Activated T-helper 2 cell treated with anti-CD3 and anti-CD28 coated beads, Interferon-gamma antibody, Interleukin-2, Interleukin-4, amounts not matched to agents 10 μg/mL and 5 μg/mL and 100 μg/mL, durations not matched to agents 14 hours and 24 hours and 36 hours (primary cell): ENCODE data around the gene ANKRD11. TPM values are rescaled to one million over a fixed set of nuclear protein-coding genes. Genes with fewer than 3 reads are reported as not detected.

Experiments
- DNase-seq: peaks from one replicate; pipeline ENCODE4 v3.0.0; 2021; ENCODE audit warnings: low spot score
- H3K27ac Mint-ChIP-seq: one replicate; pipeline ENCODE4 v1.8.0; 2021; ENCODE audit warnings: mixed read lengths
- H3K27me3 Mint-ChIP-seq: one replicate; pipeline ENCODE4 v1.8.0; 2021; ENCODE audit warnings: low read depth, mixed read lengths
- H3K36me3 Mint-ChIP-seq: one replicate; pipeline ENCODE4 v1.8.0; 2021; ENCODE audit warnings: low read depth, mixed read lengths
- H3K4me1 Mint-ChIP-seq: one replicate; pipeline ENCODE4 v1.8.0; 2021; ENCODE audit warnings: low read depth, mixed read lengths
- H3K4me3 Mint-ChIP-seq: one replicate; pipeline ENCODE4 v1.8.0; 2021; ENCODE audit warnings: low read depth, mild to moderate bottlenecking, moderate library complexity, mixed read lengths
- H3K9me3 Mint-ChIP-seq: one replicate; pipeline ENCODE4 v1.8.0; 2021; ENCODE audit warnings: mixed read lengths
- intact Hi-C: fragments of 100-400 bp; cut with micrococcal nuclease; formaldehyde crosslinking; loops from one replicate; pipeline ENCODE4 v1.15.1; 2023
- total RNA-seq: library from RNA; stranded (reverse); gene quantifications from 2 replicates; pipeline ENCODE4 v1.2.3, GENCODE V29; 2022

ANKRD11 gene
- total RNA-seq, 1 donor from 2014 or later = 144 TPM

DNA sequence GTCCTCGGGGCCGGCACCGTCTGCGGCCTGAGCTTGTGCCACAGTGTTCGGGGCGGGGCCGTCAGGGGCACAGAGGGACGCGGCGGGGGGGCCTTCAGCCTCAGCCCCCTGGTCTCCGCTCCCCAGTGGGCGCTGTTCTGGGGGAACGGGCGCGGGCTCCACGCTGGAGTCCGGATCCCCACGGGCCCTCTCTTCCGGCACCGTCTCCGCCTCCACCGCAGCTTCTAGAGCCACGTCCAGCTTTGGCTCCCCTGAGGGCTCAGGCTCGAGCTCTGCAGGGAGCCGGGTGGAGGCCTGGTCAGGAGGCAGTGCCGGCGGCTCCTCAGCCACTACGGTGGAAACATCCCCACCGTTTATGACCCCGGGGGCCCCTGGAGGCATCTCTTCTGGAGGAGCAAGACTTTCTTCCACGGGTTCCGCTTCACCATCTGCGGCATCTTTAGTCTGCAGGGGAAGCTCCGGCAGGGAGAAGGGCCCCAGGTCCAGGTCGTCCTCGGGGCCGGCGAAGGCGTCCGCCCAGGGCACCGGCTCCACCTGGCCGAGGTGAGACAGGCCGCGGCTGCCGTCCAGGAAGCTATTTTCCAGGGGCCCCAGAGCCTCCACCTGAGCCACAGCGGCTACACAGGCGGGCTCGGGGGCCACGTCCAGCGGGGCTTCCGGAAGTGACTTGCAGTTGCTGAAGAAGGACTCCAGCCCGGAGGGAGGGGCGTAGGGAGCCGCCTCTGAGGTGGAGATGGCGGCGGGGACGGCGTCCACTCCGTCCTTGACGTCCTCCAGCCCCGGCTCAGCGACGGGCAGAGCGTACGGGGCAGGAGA lies 210.5 kb downstream of the ANKRD11 start:
- Mint-ChIP-seq H3K4me3 (no peak overlapping the region), H3K9me3 (no peaks in the 10 kb centered on the region), H3K27me3 (no peaks in the 10 kb centered on the region), H3K4me1 (no peaks in the 10 kb centered on the region), H3K36me3 (peaks cover 32% of the 10 kb centered on the region), H3K27ac (no peak overlapping the region)
- no peak for DNase-seq
- intact Hi-C loops = no loop called here

DNA sequence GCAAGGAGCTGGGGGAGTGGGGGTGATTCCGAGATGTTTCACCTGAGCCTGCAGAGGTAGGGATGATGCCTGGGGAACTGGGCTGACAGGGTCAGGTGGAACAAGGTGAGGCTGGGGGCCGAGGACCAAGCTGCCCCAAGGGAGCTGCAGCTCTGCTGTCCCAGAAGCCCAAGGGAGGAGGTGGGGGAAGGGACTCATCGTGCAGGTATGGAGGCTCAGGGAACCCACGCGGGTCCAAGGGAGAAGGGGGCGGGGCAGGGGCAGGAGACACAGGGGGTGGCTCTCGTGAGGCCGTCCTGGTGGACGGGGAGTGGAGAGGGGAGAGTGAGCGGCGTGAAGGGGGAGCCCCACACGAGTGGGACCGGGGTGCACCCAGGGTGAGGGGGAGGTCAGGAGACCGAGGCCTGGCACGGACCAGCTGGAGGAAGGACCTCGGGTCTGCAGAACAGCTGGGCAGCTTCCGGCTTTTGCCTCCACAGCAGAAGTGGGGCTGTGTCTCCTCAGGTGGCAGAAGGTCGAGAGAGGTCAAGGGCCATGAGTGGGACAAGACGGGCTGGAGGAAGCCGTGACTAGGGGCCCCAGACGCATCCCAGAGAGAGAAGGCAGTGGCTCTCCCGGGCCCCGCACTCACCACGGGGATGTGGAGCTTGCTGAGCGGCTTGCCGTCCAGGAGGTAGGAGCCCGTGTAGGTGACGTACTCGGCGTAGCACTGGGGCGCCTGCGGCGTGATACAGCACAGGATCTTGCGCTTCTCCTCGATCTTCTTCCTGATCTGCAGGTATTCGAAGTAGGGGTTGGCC lies 211.7 kb downstream of the ANKRD11 start:
- no peak overlapping the region for H3K4me3 Mint-ChIP-seq
- H3K9me3 Mint-ChIP-seq = no peaks in the 10 kb centered on the region
- H3K27ac Mint-ChIP-seq = no peak overlapping the region
- no peaks in the 10 kb centered on the region for H3K4me1 Mint-ChIP-seq
- no peak for DNase-seq
- peaks cover 40% of the 10 kb centered on the region for H3K36me3 Mint-ChIP-seq
- intact Hi-C loops = no loop called here
- H3K27me3 Mint-ChIP-seq = no peaks in the 10 kb centered on the region

DNA sequence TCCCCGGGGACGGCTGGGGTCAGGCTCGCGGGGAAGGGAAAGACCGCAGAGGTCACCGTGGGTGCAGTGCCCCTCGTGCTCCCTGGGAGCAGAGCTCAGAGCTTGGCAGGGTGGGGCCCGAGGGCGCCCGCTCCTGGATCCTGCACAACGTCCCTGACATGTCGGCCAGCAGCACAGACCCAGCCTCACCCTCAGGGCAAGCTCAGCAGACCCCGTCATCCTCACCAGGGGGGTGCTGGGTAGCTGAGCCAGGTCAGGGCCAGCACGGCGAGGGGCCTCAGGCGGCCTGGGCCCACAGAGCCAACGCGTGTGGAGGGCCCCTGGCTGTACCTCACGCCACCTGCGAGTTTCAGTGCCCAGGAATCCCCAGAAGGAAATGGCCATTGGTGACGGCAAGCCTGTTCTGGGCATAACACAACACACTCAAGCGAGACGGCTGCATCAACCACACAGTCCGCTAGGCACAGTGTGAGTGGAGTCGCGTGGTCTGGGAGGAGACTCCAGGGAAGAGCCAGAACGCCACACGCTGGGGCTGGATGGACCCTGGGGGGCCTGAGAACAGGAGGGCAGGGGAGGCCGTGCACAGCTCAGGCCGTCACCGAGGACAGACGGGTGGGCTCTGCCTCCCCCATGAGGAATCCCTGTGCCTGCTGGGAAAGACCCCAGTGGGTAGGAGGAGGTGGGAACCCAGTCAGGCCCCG lies 212.6 kb downstream of the ANKRD11 start:
- Mint-ChIP-seq H3K9me3 (no peaks in the 10 kb centered on the region), H3K4me3 (no peak overlapping the region), H3K27me3 (no peaks in the 10 kb centered on the region), H3K36me3 (peaks cover 49% of the 10 kb centered on the region), H3K4me1 (no peaks in the 10 kb centered on the region), H3K27ac (no peak overlapping the region)
- DNase-seq = no peak
- intact Hi-C loops = no loop called here

DNA sequence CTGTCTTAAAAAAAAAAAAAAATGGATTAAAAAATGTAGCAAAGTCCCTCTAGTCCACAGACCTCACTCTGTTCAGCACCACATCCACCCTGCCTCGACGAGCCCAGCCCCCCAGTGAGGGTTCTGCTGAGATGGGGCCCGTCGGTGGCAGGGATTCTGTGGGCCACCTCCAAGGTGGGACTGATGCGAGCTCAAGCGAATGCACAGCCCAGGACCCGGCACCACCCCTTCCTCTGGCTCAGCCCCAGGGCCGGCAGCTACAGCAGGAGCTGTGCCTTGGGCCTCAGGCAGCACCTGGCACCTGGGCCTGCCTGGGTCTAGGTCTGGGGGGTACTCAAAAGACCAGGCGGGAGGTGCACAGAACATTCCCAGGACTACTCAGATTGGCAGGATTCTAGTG lies 213.3 kb downstream of the ANKRD11 start:
- Mint-ChIP-seq H3K36me3 (peaks cover 56% of the 10 kb centered on the region), H3K27ac (no peak overlapping the region), H3K27me3 (no peaks in the 10 kb centered on the region)

DNA sequence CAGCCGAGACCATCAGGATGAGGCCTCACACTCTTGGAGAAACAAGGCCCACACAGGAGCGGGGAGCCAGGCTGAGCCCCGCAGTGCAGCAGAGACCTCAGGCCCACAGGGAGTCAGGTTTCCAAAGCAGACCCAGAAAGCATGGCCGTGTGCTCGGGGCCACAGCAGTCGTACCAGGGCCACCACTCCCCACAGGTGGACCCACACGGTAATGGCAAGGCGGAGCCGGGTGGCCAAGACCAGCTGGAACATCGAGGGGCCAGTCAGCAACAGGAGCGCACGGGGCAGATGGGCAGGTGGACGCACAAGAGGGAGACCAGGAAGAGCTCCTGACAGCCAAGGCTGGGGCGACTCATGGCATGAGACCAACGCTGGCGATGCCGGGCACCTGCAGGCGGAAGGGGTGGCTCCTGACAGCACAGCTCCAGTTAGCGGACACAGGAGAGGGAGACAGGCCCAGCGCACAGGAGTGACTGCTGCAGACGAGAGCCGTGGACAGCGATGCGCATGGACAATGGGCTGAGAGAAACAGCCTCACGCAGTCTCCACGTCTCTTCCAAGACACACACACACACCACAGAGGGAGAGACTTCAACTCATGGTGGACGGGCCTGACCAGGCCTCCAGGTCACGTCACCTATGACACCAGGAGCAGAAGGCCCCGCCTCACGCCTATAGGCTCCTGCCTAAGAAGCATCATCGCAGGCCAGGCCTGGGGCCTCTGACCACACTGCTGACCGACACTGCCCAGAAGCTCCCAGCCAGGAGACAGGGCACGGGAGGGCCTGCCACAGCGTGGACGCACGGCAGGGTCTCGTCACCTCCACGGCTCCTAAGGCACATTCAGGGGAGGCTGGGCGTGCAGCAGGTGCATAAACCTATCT lies 214.3 kb downstream of the ANKRD11 start:
- Mint-ChIP-seq H3K27me3 (no peaks in the 10 kb centered on the region), H3K27ac (no peak overlapping the region), H3K9me3 (no peaks in the 10 kb centered on the region), H3K4me3 (no peak overlapping the region), H3K36me3 (peaks cover 63% of the 10 kb centered on the region), H3K4me1 (no peaks in the 10 kb centered on the region)
- intact Hi-C loops = no loop called here
- DNase-seq = no peak

More for the DNA sequence above, 213.3 kb downstream of the ANKRD11 start:
- no peak for DNase-seq
- Mint-ChIP-seq H3K4me3 (no peak overlapping the region), H3K9me3 (no peaks in the 10 kb centered on the region), H3K4me1 (no peaks in the 10 kb centered on the region)
- intact Hi-C loops = no loop called here

DNA sequence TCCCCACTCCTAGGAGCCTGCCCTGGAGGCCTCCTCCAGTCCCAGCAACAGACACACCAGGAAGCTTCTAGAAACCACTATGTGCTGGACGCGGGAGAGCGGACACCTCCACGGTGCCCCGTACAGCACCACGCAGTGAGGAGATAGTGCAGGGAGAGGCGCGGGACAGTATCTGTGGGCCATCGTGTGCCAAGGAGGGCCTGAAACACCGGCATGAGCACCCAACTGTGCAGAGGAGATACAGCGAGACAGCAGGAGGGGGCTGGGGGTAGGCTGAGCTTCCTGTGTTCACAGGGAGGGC lies 215.1 kb downstream of the ANKRD11 start:
- H3K9me3 Mint-ChIP-seq = no peaks in the 10 kb centered on the region
- no peaks in the 10 kb centered on the region for H3K4me1 Mint-ChIP-seq
- intact Hi-C loops = no loop called here
- no peak overlapping the region for H3K27ac Mint-ChIP-seq
- no peak for DNase-seq
- H3K36me3 Mint-ChIP-seq = peaks cover 60% of the 10 kb centered on the region
- no peaks in the 10 kb centered on the region for H3K27me3 Mint-ChIP-seq
- H3K4me3 Mint-ChIP-seq = no peak overlapping the region

DNA sequence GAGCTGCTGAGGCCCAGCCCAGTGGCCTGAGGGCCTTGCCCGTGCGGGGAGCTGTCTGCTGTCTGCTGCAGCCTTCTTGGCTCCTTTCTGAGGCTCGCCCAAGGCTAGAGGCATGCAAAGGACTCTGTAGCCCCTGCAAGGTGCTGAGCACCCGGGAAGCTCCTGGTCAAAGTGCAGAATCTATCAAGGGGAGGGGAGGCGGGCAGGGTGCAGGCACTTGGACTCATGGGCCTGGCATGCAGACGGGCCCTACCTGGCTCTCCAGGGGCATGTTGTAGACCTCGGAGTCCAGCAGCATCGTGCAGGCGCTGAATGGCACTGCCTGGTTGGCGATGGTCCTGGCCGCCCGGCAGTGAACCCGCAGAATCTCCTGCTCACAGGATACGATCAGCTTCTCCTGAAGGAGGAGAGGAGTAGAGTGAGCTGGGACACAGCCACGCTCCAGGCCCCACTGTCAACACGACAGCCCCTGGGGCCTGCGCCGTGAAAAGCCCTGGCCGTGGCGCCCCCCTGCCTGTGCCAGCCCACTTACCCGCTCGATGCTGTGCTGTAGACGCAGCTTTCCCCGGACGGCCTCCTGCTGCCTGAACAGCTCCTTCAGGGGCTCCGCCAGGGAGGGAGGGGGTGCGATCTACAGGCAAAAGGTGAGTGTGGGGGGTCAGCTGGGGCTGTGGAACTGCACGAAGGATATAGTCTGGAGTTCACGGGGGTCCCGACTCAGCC lies 215.6 kb downstream of the ANKRD11 start:
- no peaks in the 10 kb centered on the region for H3K9me3 Mint-ChIP-seq
- H3K4me1 Mint-ChIP-seq = no peaks in the 10 kb centered on the region
- intact Hi-C loops = no loop called here
- H3K27me3 Mint-ChIP-seq = no peaks in the 10 kb centered on the region
- H3K27ac Mint-ChIP-seq = no peak overlapping the region
- DNase-seq = no peak
- no peak overlapping the region for H3K4me3 Mint-ChIP-seq
- H3K36me3 Mint-ChIP-seq = peaks cover 62% of the 10 kb centered on the region

DNA sequence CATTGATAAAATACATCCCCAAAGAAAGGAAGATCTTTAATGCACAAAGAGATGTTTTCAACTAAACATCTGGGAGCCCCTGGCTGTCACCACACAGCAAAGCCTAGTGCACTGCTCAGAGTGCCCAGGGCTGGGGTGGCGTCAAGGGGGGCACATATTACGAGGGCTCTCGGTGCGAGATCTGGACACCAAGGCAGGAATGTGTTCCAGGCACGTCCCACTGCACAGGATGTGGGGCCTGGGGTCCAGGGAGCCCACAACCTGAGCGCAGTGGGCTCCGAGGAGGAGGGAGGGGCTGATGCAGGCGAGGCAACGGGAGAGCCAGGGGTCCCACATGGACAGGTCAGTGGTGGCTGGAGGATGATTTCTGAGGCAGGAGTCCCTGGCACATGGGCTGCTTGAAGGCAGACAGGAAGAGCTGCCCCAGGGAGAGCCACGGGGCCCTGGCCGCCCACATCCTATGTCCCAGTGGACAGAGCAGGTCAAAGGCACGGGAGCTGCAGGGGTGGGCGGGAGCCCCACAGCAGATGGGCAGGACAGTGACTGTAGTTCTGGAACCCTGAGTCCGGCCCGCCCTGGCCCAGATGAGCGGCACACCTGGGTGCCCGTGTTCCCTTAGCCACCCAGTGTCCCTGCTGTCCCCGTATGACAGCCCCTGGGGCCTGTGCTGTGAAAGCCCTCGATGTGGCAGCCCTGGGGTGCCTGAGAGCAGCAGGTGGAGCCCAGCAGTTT lies 216.5 kb downstream of the ANKRD11 start:
- intact Hi-C loops = no loop called here
- Mint-ChIP-seq H3K4me1 (no peaks in the 10 kb centered on the region), H3K27ac (no peak overlapping the region), H3K27me3 (no peaks in the 10 kb centered on the region), H3K9me3 (no peaks in the 10 kb centered on the region), H3K36me3 (peaks cover 69% of the 10 kb centered on the region), H3K4me3 (no peak overlapping the region)
- no peak for DNase-seq

DNA sequence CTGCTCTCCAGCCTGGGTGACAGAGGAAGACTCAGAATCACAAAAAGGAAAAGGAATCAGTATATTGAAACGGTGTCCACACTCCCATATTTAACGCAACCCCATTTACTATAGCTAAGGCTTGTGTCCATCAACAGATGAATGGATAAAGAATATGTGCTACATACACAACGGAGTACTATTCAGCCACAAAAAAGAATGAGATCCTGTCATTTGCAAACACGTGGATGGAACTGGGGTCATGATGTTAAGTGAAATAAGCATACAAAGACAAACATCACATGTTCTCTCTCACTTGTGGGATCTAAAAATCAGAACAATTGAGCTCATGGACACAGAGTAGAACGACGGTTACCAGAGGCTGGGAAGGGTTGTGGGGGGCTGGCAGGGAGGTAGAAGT lies 217.7 kb downstream of the ANKRD11 start:
- no peak for DNase-seq
- intact Hi-C loops = no loop called here
- no peaks in the 10 kb centered on the region for H3K27me3 Mint-ChIP-seq
- no peak overlapping the region for H3K27ac Mint-ChIP-seq
- H3K36me3 Mint-ChIP-seq = peaks cover 63% of the 10 kb centered on the region
- no peaks in the 10 kb centered on the region for H3K9me3 Mint-ChIP-seq
- no peaks in the 10 kb centered on the region for H3K4me1 Mint-ChIP-seq
- no peak overlapping the region for H3K4me3 Mint-ChIP-seq

DNA sequence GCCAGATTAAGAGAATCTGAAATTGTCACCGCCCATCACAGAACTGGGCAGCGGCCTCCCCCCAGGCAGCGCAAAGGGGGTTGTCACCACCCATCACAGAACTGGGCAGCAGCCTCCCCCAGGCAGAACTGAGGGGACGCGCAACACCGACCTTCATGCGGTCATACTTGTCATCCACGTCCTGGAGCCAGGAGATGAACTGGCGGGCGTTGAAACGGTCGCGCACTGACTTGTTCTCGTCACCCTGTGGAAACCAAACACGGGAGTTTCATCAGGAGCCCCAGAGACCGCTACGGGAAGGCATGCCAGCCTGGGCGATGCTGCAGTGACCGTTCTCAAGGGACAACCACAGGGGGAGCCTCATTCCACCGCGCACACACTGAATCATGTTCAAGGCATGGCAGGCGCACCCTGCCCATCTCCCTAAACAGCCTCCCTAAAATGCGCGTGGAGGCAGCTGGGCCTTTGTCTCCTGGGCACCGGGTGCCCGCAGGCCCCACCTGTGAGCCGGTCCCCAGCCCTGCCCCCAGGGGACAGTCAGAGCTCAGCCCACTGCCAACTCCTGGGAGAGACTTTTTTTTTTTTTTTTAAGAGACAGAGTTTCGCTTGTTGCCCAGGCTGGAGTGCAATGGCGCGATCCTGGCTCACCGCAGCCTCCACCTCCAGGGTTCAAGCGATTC lies 219.6 kb downstream of the ANKRD11 start:
- Mint-ChIP-seq H3K36me3 (peaks cover 54% of the 10 kb centered on the region), H3K27me3 (no peaks in the 10 kb centered on the region), H3K9me3 (no peaks in the 10 kb centered on the region), H3K4me1 (no peaks in the 10 kb centered on the region), H3K27ac (no peak overlapping the region), H3K4me3 (no peak overlapping the region)
- no peak for DNase-seq
- intact Hi-C loops = no loop called here
